NCI-H510A (cell line): ENCODE data around the gene MYO3A.

Experiments
- DNase-seq: peaks from one replicate; lab custom pipeline; 2025; lab: John Stamatoyannopoulos, UW

MYO3A gene, protein sequence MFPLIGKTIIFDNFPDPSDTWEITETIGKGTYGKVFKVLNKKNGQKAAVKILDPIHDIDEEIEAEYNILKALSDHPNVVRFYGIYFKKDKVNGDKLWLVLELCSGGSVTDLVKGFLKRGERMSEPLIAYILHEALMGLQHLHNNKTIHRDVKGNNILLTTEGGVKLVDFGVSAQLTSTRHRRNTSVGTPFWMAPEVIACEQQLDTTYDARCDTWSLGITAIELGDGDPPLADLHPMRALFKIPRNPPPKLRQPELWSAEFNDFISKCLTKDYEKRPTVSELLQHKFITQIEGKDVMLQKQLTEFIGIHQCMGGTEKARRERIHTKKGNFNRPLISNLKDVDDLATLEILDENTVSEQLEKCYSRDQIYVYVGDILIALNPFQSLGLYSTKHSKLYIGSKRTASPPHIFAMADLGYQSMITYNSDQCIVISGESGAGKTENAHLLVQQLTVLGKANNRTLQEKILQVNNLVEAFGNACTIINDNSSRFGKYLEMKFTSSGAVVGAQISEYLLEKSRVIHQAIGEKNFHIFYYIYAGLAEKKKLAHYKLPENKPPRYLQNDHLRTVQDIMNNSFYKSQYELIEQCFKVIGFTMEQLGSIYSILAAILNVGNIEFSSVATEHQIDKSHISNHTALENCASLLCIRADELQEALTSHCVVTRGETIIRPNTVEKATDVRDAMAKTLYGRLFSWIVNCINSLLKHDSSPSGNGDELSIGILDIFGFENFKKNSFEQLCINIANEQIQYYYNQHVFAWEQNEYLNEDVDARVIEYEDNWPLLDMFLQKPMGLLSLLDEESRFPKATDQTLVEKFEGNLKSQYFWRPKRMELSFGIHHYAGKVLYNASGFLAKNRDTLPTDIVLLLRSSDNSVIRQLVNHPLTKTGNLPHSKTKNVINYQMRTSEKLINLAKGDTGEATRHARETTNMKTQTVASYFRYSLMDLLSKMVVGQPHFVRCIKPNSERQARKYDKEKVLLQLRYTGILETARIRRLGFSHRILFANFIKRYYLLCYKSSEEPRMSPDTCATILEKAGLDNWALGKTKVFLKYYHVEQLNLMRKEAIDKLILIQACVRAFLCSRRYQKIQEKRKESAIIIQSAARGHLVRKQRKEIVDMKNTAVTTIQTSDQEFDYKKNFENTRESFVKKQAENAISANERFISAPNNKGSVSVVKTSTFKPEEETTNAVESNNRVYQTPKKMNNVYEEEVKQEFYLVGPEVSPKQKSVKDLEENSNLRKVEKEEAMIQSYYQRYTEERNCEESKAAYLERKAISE (N-terminal part only)

DNA sequence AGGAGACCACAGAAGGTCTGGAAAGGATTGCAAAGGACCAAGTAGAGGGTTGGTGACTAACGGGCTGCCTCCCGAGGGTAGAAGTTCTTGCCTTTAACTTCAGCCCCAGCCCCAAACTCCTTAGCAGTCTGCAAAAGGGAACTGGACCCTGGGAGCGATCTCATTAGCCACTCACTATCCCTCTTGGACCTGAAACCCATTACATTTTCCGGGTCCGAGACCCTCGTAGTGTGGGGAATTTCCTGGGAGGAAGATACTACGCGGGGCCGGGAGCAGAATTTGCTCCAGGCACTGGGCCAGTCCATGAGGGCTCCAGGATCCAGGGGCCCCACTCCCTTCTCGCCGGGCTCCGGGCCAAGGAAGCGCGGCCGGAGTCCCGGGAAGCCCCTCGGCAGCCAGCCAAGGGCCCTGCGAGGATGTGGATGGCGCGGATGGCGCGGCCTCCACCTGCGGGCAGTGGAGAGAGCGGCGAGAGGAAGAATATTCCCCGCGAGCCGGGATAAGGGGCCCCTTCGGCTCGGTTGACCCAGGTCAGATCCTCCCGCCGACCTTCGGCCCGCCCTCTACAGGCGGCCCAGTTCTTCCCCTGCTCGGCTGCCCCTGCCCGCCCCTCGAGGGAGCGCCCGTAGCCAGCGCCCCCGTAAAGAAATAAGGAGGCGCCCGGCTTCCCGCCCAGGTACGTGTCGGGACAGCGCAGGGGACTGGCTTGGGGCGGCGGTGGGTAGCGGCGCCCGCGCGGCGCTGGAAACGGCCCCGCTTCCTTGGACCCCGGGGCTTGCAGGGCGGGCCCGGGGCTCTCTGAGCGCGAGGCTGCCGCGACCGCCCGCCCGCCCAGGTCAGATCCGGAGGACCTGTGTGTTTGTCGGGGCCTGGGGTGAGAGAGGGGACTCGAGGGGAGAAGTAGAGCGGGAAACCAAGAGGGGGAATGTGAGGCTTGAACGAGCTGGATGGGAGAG lies at the start of gene MYO3A:
Gene MYO3A (plus strand): TSS at position 577 of the 956 bp plus-strand sequence. CDS start 17,882 bp downstream, outside the sequence.
- DNase-seq: no peak

DNA sequence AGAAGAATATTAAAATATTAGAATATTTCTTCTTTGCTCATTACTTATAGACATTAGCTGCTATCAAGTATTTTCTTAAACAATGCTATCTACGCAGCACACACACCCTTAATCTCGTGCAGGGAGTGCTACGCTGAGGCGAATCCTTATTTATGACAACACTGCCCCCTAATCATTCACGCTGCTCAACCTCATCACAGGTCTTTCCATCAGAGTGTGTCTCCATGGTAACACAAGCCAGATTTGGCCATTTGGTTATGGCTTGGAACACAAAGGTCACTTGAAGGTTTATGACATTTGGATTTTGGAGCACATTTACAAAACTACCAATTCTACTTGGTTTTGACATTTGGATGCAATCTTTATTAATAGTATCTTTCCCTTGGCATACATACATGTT lies 45.4 kb upstream of the MYO3A start:
- no peak for DNase-seq

DNA sequence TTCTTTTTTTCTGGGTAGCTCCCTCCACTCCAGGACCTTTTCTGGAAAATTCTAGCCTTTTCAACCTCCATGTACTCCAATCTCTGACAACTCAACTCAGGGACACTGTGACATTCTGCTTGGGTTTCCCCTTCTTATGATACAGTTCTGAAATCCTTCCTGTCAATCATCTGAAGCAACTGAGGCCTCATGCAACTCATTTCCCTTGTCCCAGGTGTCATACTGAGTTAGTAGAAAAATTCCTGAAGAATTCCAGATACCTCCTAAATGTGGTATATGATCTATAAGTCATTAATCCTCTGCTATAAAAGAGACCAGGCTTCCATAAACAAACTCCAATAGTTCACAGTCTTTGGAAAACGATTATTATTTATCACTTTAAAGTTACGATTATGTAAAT lies 43.0 kb upstream of the MYO3A start:
- DNase-seq: no peak

DNA sequence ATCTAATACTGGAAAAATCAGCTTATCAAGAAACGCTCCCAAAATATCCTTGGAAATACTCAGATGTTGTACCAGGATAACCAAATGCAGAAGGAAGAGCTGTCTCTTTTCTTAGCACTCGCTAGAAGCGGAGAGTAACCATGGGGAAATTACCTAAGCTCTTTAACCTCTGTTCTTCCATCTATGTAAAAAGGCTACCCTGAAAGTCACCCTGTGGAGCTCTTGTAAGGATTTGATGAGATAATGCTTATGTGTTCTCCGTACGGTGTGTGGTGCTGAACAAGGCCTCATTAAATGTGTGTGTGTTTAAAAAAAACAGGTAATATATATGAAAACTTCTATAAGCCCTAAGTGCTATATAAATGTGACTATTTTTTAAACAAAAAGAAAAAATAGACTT lies 38.2 kb upstream of the MYO3A start:
- DNase-seq: no peak

DNA sequence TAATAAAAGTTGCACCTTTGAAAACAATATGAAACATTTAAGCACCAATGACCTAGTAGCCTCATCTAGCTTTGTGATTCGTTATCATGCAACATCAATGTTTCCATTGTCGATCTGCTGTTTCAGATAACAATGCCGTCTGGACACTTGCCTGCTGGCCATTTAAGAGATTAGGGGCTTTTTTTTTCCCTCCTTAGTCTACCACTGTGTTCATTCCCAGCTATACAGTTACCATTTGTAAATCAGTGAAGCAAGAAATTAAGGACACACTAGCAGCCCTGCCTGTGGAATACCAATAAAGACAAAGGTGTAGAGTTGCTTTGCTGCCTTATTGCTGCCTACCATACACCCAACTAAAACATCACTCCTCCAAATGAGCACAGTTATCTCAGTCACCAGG lies 37.6 kb upstream of the MYO3A start:
- DNase-seq: no peak

DNA sequence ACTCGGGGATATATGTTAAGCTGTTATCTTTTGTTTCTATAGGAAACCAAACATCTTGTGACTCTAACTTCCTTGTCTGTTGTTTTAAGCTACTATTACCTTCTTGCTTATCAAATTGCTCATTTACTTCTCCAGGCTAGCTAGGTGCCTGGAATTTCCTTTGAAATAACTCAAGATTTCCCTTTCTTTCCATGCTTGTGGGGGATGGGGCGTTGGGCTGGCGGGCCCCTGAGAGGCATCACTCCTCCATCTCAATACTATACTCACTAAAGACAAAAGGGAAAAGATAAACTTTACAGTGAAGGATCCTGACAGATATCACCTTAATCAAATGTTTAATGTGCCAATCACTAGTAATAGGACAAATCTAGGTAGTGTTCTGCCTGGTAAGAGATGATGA lies 34.7 kb upstream of the MYO3A start:
- DNase-seq: no peak

DNA sequence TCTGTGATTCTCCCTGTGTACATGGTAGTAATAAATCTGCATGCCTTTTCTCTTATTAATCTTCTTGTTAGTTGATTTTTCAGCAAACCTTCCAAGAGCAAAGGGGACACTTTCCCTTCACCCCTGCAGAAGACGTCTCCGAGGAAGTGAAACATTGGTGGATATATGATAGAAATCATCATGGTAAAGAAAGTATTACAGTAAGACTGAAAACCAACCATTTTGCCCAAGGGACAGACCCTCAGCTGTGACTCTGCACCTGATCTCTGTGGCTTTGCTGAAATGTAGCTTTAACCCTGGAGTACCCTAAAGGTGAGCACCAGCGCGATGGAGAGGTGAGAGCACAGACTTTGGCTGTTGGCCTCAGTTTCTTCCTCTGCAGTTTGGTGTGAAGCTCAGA lies 32.8 kb upstream of the MYO3A start:
- no peak for DNase-seq

DNA sequence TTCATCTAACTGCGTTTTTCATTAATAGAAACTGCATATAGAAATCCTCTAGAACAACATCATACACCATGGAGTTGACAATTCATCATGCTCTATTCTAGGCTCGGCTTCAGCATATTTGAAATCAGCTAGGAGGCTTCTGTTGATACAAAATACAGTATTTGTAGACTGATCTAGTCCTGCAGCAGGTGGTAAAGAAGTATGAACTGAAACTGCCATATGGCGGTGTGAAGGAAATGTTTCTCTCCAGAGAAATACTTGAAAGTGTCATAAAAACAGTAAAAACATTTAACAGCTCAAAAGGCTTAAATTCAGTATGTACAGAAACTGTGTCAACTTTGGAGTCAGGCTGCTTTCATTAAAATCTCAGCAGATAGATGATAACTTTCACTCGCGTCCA lies 32.0 kb upstream of the MYO3A start:
- no peak for DNase-seq

DNA sequence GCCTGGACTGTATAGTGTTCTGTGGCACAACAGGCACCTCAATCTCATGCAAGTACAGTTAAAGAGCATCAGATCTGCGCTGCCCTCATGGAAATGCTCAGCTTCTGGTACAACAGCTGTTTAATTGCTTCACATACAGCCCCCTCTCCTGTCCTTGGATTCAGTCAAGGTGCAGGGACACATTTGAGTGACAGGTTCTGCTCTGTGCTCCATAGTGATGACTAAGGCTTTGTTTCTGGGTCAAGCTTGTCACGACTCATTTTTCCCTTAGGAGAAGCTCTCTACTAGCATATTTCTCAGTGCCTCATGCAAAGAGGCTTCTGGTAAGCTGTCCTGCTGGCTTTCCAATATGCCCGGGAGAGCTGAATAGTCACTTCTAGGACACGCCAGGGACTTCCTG lies 26.8 kb upstream of the MYO3A start:
- DNase-seq: no peak

DNA sequence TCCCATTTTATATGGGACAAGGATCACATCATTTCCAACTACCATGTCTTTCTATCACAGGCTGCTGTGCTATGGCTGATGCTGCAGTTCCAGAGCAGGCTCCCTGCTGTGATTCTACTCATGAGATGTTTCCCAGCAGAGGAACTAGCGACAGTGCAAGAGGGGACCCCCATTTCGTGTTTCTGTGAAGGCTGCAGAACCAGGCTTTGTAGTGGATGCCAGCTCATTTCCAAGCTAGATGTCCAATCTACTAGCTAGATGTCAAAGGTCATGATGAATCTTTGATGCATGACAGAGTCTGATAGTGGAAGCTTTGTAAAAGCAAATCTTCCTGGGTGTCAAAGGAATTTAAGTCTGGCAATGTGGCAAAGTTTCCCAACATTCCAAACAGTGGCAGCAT lies 21.2 kb upstream of the MYO3A start:
- no peak for DNase-seq

DNA sequence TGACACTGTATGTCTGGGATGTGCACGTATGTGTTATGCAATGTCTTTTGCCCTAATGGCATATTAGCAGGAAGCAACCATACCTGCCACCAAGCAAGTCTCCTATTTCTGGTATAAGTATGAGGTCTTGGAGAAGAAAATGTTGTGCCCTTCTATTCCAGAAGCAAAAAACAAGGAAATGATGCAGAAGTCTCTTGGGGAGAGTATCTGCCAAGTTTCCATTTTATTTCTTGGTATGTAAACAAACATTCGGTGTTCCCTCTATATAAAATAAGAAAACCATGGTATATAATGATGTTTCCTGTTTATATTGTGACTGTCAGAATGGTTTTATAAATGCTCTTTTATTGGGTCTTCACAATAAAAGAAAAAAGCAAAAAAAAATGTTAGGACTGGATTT lies 19.3 kb upstream of the MYO3A start:
- DNase-seq: no peak

DNA sequence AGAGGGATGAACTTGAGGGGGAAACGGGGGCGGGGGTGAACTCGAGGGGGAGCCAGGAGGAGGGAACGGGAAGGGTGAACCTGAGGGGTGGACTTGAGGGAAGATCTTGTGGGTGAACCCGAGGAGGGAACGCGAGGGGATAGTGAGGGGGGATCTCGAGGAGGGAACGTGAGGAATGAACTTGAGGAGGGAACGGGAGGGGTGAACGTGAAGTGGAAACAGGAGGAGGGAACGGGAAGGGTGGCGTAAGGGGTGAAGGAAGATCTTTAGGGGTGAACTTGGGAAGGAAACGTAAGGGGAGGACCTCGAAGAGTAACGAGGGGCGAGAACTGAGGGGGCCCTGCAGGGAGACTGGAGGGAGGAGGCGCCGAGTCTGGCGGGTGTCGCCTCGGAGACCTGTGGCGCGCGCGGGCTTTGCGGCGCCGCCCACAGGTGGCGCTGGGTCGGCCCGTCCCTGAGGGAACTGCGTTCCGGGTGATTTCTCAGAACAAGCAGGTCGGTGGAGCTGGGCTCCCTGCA lies 651 bp downstream of the MYO3A start:
- DNase-seq: no peak

DNA sequence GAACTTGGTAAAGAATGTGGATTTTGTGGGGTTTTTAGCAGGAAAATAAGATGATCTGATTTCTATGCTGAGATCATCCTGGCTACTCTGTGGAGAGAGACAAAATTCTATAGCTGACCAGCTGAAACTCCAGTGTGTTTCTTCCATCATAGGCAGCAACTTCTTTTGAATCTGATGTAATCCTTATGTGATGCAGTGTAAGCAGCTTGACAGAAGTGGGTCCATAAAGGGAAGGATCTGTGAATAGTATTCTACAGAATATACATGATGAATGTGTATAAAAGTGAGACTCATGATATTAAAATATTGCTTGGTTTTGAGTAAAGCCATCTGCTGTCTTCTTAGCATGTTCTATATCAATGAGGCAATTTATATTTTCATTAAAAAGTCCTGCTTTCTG lies 4.4 kb downstream of the MYO3A start:
- no peak for DNase-seq

DNA sequence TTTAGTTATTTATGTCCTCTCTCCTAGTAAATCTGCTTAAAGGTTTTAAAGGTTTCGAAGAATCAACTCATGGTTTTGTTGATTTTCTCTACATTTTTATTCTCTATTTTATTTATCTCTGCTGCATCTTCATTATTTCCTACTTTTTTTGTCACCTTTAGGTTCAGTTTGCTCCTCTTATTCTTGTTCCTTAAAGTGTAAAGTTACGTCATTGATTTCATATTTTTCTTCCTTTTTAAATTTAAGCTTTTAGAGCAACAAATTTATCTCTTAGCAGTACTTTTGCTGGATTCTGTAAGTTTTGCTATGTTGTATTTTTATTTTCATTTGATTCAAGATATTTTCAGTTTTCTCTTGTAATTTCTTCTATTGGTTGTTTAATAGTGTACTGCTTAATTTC lies 10.7 kb downstream of the MYO3A start:
- no peak for DNase-seq

DNA sequence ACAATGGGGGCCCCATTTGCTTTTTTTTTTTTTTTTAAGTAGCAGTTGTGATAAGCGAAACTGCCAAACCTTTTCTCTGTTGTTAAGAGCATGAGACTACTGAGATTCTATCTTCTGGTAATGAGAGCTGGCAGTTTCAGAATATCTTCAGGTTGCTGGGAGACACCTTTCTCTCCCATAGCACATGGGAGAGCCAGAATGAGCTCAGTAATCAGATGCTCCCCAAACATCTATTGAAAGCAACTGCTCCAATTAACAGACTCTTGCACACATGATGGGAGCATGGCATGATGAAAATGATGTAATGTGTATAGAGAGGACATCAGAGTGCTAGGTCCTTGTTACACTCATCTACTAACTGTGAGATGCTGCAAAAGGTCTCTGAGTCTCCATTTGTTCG lies 18.8 kb downstream of the MYO3A start:
- DNase-seq: no peak

DNA sequence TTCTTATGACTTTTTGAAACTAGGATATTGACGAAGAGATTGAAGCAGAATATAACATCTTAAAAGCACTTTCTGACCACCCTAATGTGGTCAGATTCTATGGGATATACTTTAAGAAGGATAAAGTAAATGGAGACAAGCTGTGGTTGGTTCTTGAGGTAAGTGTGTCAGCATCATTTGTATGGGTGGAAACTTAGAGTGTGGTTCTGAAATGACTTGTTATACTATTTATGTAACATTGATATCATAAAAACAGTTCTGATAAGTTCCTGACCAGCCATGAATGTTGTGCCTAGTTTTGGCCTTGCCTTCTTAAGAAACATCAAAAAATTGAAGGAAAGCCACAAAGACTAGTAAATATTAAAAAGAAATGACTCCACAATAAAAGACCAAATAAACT lies 20.8 kb downstream of the MYO3A start:
- DNase-seq: no peak

DNA sequence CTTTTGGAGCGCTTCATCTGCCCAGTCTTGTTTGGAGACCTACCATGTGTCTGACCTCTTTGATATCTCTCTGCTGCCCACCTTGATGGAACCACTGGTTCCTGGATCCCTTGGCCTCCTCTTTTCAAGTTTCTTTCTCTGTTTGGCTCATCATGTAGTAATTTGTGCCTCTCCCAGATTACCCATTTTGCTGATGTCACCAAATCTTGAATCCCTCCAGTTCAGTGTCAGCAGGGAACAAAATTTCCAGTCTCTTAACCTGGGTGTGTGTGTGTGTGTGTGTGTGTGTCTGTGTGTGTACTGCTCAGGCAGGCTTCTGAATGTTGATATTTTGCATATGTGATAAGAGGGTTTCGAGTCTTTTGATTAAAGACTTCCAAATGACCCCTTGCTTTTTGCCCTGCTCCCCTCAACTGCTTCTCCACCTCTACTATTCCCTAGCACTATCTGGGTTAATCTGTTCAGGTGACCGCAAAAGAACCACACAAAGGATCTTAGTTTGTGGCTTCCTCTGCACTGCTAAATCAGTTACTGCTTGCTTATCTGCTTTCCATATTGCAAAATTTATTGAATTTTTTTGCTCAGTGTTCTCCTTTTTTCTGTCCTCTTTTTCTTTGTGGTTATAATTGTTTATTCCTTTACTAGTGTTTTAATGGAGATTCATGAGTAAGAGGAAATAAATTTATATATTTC lies 25.7 kb downstream of the MYO3A start:
- no peak for DNase-seq

DNA sequence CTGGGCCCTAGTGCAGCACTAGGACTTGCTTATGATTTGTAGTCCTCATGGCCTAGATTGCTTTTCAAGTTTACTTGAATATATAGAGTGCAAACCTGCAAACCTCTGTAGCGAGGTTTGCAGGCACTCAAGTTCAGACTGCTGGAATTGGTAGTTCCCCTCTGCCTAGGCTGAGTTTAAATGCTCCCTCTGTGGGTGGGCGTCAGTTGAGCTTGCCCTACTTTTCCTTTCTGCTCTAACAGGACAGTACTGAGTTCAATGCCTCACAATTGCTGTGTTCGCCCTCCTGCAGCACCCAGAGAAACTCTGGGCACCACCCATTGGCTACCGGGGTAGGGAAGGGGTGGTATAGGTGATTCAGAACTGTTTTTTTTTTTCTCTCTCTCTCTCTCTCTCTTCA lies 31.6 kb downstream of the MYO3A start:
- no peak for DNase-seq

DNA sequence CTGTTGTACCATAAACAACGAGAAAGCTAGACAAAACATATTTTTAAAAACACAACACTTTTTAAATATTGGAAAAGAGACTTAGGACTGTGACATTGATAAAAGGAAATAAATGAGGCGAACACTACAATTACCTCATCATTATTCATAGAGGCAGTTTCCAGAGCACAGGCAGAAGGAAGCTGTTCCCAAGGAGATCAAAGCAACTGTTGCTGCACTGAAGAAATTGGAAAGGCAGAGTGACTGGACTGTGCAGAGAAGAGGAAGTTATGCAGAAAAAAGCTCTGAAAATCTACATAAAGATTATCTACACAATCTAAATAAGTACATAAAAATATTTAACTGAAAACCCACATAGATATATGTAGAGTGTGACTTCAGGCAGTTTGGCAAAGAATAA lies 32.8 kb downstream of the MYO3A start:
- no peak for DNase-seq

DNA sequence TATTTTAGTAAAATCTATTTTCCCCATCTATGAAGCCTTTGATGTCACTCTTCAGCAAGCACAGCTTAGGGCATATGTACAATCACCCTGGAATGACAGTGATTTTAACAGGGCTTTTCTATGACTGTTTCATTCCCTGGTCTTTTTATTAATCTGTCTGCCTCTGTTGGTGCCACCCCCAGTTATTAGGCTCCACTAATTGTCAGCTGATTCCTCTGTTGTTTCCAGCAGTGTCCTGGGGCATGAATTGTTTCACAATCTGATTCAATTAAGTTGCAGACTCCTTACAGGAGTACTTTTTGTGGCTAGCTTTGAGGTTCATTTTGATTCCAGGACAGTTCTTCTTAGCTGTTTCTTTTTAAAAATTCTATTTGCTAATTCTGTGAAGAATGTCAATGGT lies 38.6 kb downstream of the MYO3A start:
- no peak for DNase-seq
